ENCODE results near the gene ETV4. TPM values are rescaled to one million over a fixed set of nuclear protein-coding genes. Genes with fewer than 3 reads are reported as not detected.
A peak's percentile ranks its signal among the peaks of the same experiment; 100 is the strongest.

ETV4 gene
- total and polyA plus RNA-seq, 2 of the 13 experiments (the other 11 are each of a cell fraction or from before 2014, with no cell fraction given), result 128 to 330 TPM

DNA sequence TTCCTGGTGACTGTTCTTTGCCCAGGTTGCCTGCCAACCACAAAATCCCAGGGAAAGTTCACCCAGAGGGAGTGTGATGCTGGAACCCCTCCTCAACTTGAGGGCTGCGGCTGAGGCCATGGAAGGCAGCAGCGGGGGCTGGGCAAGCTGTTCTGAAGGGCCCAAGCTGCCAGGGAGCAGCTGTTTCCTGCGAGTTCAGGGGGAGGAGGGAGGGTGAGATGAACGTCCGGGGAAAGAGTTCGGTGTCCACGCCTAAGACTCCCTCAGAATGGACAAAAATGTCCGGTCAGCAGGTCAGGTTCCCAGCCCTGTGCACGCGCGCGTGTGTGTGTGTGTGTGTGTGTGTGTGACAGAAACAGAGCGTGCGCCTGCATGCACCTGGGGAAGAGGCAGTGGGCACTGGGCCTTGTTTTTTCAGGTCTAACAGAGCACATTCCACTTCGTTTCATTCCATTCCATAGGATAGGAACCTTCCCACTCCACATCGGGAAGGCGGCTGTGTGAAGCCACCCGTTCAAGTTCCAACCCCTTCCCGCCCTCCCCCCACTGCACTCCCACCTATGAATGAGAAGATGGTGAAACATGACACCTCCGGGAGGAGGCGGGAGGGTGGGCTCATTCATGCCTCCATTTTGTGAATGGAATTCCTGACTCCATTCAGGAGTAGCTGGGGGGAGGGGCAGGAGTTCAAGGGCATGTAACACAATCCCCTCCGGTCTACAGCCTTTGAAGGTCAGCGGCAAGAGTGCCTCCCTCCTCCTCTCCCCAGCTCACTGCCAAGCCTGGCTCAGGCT is 15.7 kb downstream of the ETV4 start (continued):
- TF ChIP-seq, protein P1, sequence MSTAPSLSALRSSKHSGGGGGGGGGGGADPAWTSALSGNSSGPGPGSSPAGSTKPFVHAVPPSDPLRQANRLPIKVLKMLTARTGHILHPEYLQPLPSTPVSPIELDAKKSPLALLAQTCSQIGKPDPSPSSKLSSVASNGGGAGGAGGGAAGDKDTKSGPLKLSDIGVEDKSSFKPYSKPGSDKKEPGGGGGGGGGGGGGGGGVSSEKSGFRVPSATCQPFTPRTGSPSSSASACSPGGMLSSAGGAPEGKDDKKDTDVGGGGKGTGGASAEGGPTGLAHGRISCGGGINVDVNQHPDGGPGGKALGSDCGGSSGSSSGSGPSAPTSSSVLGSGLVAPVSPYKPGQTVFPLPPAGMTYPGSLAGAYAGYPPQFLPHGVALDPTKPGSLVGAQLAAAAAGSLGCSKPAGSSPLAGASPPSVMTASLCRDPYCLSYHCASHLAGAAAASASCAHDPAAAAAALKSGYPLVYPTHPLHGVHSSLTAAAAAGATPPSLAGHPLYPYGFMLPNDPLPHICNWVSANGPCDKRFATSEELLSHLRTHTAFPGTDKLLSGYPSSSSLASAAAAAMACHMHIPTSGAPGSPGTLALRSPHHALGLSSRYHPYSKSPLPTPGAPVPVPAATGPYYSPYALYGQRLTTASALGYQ (CRISPR knock-in tag; IDR thresholded peaks at IDR 0.05), result peak; percentile 95
- TF ChIP-seq SOX13 (IDR thresholded peaks at IDR 0.05), result peak; percentile 94
- peak in 1 of 2 experiments; percentile 96; a peak in 2 of 4 replicates for TF ChIP-seq SOX13 (CRISPR knock-in tag; conservative IDR thresholded peaks at IDR 0.05 in 1 of 2, IDR thresholded peaks at IDR 0.05 in 1 of 2)
- TF ChIP-seq NR2C2 (CRISPR knock-in tag; IDR thresholded peaks at IDR 0.05; ENCODE audit: borderline replicate concordance), result peak; percentile 95
- TF ChIP-seq PRMT3 (CRISPR knock-in tag; IDR thresholded peaks at IDR 0.05; ENCODE audit: borderline replicate concordance, low read depth), result no peak
- TF ChIP-seq CEBPZ (IDR thresholded peaks at IDR 0.05; ENCODE audit: low read length), result no peak
- peak; percentile 98 for TF ChIP-seq NCOA2 (CRISPR knock-in tag; IDR thresholded peaks at IDR 0.05)
- peak; percentile 99 for TF ChIP-seq ZNF687 (CRISPR knock-in tag; IDR thresholded peaks at IDR 0.05)
- peak; percentile 81 for TF ChIP-seq SP4 (CRISPR knock-in tag; IDR thresholded peaks at IDR 0.05)
- peak; percentile 94 for TF ChIP-seq GATAD2A (CRISPR knock-in tag; IDR thresholded peaks at IDR 0.05)
- peak; percentile 78; the same call in 1 of the 2 replicates for TF ChIP-seq ATF1 (CRISPR knock-in tag; IDR thresholded peaks at IDR 0.05)
- TF ChIP-seq NFE2 (CRISPR knock-in tag; IDR thresholded peaks at IDR 0.05), result no peak
- TF ChIP-seq, protein P2, sequence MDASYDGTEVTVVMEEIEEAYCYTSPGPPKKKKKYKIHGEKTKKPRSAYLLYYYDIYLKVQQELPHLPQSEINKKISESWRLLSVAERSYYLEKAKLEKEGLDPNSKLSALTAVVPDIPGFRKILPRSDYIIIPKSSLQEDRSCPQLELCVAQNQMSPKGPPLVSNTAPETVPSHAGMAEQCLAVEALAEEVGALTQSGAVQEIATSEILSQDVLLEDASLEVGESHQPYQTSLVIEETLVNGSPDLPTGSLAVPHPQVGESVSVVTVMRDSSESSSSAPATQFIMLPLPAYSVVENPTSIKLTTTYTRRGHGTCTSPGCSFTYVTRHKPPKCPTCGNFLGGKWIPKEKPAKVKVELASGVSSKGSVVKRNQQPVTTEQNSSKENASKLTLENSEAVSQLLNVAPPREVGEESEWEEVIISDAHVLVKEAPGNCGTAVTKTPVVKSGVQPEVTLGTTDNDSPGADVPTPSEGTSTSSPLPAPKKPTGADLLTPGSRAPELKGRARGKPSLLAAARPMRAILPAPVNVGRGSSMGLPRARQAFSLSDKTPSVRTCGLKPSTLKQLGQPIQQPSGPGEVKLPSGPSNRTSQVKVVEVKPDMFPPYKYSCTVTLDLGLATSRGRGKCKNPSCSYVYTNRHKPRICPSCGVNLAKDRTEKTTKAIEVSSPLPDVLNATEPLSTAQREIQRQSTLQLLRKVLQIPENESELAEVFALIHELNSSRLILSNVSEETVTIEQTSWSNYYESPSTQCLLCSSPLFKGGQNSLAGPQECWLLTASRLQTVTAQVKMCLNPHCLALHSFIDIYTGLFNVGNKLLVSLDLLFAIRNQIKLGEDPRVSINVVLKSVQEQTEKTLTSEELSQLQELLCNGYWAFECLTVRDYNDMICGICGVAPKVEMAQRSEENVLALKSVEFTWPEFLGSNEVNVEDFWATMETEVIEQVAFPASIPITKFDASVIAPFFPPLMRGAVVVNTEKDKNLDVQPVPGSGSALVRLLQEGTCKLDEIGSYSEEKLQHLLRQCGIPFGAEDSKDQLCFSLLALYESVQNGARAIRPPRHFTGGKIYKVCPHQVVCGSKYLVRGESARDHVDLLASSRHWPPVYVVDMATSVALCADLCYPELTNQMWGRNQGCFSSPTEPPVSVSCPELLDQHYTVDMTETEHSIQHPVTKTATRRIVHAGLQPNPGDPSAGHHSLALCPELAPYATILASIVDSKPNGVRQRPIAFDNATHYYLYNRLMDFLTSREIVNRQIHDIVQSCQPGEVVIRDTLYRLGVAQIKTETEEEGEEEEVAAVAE (CRISPR knock-in tag; IDR thresholded peaks at IDR 0.05; ENCODE audit: borderline replicate concordance), result peak; percentile 74
